Activated CD4-positive, alpha-beta T cell treated with anti-CD3 and anti-CD28 coated beads, Interleukin-2, amount 50 U/mL, for 24 hours (primary cell): Measurements from ENCODE around the gene GTF2IRD1.
"Not testable (repeated sequence)": the region's sequence is repeated elsewhere in the genome, so short reads cannot be mapped to it uniquely, and the experiment has no call there.

Experiments used
- DNase-seq, 2 donors: peaks; one replicate each; pipeline ENCODE4 v3.0.0-alpha.2; 2020; ENCODE audit warnings: low read depth in 1 of 2, low spot score in 1 of 2

GTF2IRD1 gene

DNA sequence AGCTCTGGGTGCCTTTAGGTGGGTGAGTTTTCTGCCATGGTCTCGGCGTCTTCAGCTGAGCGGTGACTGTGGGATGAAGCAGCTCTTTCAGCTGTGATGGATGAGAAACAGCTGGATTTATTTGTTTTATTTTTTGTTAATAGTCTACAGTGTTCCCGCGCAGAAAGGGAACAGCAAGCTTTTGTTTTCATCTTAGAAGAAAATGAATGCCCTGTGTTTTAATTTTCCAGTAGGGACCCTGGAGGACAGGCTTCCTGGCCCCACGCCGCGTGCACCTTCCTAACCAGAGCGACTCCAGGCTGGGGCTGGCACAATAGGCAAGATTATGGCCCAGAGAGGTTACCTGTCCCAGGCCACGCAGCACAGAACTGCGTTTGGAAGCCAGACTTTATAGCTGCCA lies 57.6 kb downstream of the GTF2IRD1 start:
- DNase-seq = no peak

- no peak for DNase-seq
Observed at GRCh38 chr7:74512762-74513161, 59.1 kb downstream of the GTF2IRD1 start.

DNA sequence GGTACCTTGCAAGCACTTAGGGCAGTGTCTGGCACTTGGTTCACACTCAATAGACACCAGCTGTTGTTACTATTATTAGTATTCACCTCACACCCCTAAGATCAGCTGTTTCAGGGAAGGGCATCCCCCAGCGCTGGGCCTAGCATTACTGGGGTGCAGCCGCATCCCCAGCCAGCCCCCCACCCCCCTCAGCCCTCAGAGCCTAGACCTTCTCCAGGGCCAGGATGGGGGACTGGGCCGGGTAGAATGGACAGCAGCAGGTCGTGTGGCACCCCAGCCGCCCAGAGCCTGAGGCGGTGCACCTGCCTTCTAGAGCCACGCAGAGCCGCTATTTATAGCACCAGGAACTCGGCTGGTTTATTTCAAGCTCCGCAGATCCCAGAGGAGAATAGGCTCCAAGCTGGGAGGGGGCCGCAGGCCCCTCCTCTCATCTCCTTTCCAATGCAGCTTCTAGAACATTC lies 60.5 kb downstream of the GTF2IRD1 start:
- DNase-seq = no peak

- DNase-seq = no peak
Observed at GRCh38 chr7:74515276-74515675, 61.6 kb downstream of the GTF2IRD1 start.

- no peak for DNase-seq
Observed at GRCh38 chr7:74516214-74516613, 62.5 kb downstream of the GTF2IRD1 start.

- no peak for DNase-seq
Observed at GRCh38 chr7:74518041-74518440, 64.3 kb downstream of the GTF2IRD1 start.

- DNase-seq = no peak
Observed at GRCh38 chr7:74518654-74519053, 64.9 kb downstream of the GTF2IRD1 start.

- no peak for DNase-seq
Observed at GRCh38 chr7:74519395-74519794, 65.7 kb downstream of the GTF2IRD1 start.

- DNase-seq = no peak
Observed at GRCh38 chr7:74521855-74522254, 68.1 kb downstream of the GTF2IRD1 start.

- no peak for DNase-seq
Observed at GRCh38 chr7:74522281-74522905, 68.7 kb downstream of the GTF2IRD1 start.

- DNase-seq = no peak
Observed at GRCh38 chr7:74523015-74523414, 69.3 kb downstream of the GTF2IRD1 start.

- no peak for DNase-seq
Observed at GRCh38 chr7:74525140-74525539, 71.4 kb downstream of the GTF2IRD1 start.

GRCh38 chr7:74525881-74526280 lies 72.2 kb downstream of the GTF2IRD1 start:
- no peak for DNase-seq

- no peak for DNase-seq
Observed at GRCh38 chr7:74526780-74527179, 73.1 kb downstream of the GTF2IRD1 start.

DNA sequence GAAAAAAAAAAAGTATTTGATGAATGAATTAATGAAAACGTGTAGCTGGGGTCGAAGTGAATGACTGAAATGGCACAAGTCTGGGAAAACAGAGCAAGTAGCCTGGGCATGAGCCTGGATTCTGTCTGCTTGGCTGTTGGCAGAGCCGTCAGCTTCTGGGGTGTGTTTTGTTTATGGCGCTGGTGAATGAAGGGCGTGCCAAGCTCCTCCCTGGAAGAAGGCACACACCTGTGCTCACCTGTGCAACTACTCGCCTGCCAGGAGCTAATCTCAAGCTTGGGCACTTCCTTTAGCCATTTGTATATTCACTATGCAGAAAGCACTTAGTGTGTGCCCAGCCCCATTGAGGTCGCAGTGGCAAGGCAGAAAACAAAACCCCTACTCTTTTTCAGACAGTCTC lies 74.1 kb downstream of the GTF2IRD1 start:
- no peak for DNase-seq

GRCh38 chr7:74528773-74529172 lies 75.1 kb downstream of the GTF2IRD1 start:
- DNase-seq = not testable (repeated sequence)

- DNase-seq = no peak
Observed at GRCh38 chr7:74535951-74536356, 82.2 kb downstream of the GTF2IRD1 start.

- not testable (repeated sequence) for DNase-seq
Observed at GRCh38 chr7:74541937-74542336, 88.2 kb downstream of the GTF2IRD1 start.

- no peak for DNase-seq
Observed at GRCh38 chr7:74542558-74543117, 88.9 kb downstream of the GTF2IRD1 start.

GRCh38 chr7:74544706-74545469 lies 91.2 kb downstream of the GTF2IRD1 start:
- DNase-seq = no peak

GRCh38 chr7:74545921-74546320 lies 92.2 kb downstream of the GTF2IRD1 start:
- no peak for DNase-seq

DNA sequence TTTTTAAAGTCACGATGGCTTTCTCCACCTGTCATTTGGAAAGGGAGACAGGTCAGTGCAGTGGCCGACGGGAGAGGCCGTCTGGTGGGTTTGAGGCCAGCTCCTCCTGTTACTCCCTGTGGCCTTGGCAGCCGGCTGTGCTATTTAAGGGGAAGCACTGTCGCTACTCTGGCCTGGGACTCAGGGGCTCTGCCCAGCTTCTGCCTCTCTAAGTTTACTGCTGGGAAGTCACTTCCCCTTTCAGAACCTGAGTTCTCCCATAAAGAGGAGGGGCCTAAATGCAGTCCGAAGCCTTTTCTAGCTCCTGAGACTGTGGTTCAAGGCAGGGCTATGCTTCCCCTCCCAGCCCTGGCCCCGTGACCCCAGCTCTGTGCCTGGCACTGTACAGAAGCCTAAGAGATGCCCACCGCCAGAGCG lies 99.9 kb downstream of the GTF2IRD1 start:
- not testable (repeated sequence) for DNase-seq
